Measurements from ENCODE around the gene FARS2.

DNA sequence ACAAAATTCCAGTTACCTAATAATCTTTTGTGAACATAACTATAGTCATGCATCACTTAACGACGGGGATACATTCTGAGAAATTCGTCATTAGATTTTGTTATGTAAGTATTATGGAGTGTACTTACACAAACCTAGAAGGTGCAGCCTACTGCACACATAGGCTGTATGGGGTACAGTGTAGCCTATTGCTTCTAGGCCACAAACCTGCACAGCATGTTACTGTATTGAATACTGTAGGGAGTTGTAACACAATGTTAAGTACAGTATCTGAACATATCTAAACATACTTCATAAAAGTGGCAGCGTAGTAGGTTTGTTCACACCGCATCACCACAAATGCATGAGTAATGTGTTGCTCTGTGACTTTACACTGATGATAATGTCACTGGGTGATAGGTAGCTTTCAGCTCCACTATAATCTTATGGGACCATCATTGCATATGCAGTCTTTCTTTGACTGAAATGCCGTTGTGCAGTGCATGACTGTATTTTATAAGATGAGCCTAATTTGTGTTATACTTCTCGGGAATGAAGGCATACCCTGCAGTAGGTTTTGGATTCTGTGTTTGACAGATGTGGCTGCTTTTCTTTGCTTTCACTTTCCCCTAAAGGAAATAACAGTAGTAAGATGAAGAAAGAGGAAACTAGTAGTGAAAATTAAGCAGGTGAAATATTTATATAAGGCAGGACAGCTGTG, 365.6 kb downstream of the FARS2 start:
- TF ChIP-seq GATA2 (IDR thresholded peaks at IDR 0.05; ENCODE audit: low read depth, low read length) (no peak), GATA3 (IDR thresholded peaks at IDR 0.05; ENCODE audit: low read depth, low read length) (no peak)
